Hippocampal formation (tissue), 2 donors: ENCODE results near the gene MCM8.
"Not testable (repeated sequence)": the region's sequence is repeated elsewhere in the genome, so short reads cannot be mapped to it uniquely, and the experiment has no call there.

ENCODE experiments used
- DNase-seq, 2 donors: peaks; one replicate each; lab custom pipeline; 2025; lab: John Stamatoyannopoulos, UW

MCM8 gene

GRCh38 chr20:6007094-6007528 lies 56.7 kb downstream of the MCM8 start:
- DNase-seq: no peak

GRCh38 chr20:6007529-6008103 lies 57.2 kb downstream of the MCM8 start:
- DNase-seq: no peak

GRCh38 chr20:6008254-6008653 lies 57.8 kb downstream of the MCM8 start:
- DNase-seq: peak; percentile 7 to 72

- no peak for DNase-seq
Measured at GRCh38 chr20:6012179-6012578, 61.7 kb downstream of the MCM8 start.

- no peak for DNase-seq
Measured at GRCh38 chr20:6014017-6014416, 63.6 kb downstream of the MCM8 start.

GRCh38 chr20:6014957-6015356 lies 64.5 kb downstream of the MCM8 start:
- DNase-seq: no peak

GRCh38 chr20:6017467-6017866 lies 67.0 kb downstream of the MCM8 start:
- no peak for DNase-seq

GRCh38 chr20:6017880-6018279 lies 67.4 kb downstream of the MCM8 start:
- no peak for DNase-seq

GRCh38 chr20:6024768-6025167 lies 74.3 kb downstream of the MCM8 start:
- DNase-seq: no peak

GRCh38 chr20:6026051-6026450 lies 75.6 kb downstream of the MCM8 start:
- DNase-seq: no peak

- DNase-seq: no peak
Measured at GRCh38 chr20:6028818-6029217, 78.4 kb downstream of the MCM8 start.

- DNase-seq: no peak
Measured at GRCh38 chr20:6029538-6029937, 79.1 kb downstream of the MCM8 start.

GRCh38 chr20:6030453-6031080 lies 80.1 kb downstream of the MCM8 start:
- no peak for DNase-seq

- DNase-seq: not testable (repeated sequence)
Measured at GRCh38 chr20:6032907-6033306, 82.5 kb downstream of the MCM8 start.

- no peak for DNase-seq
Measured at GRCh38 chr20:6034134-6034969, 83.9 kb downstream of the MCM8 start.

- DNase-seq: no peak
Measured at GRCh38 chr20:6036213-6036612, 85.8 kb downstream of the MCM8 start.

GRCh38 chr20:6037082-6037481 lies 86.6 kb downstream of the MCM8 start:
- no peak for DNase-seq

GRCh38 chr20:6038256-6038655 lies 87.8 kb downstream of the MCM8 start:
- peak in 1 of 2 donors; percentile 12 for DNase-seq

- no peak for DNase-seq
Measured at GRCh38 chr20:6039766-6040165, 89.3 kb downstream of the MCM8 start.

GRCh38 chr20:6040540-6040939 lies 90.1 kb downstream of the MCM8 start:
- no peak for DNase-seq

GRCh38 chr20:6040958-6041807 lies 90.7 kb downstream of the MCM8 start:
- no peak for DNase-seq

GRCh38 chr20:6041808-6042265 lies 91.4 kb downstream of the MCM8 start:
- DNase-seq: no peak
